ENCODE data around the gene ITIH3.

The ITIH3 gene

GRCh38 chr3:52779837-52780585, 14.6 kb upstream of the ITIH3 start:
- DNase-seq (ENCODE audit: low spot score): no peak

- no peak for DNase-seq (ENCODE audit: low spot score)
Measured at GRCh38 chr3:52781741-52782140, 12.9 kb upstream of the ITIH3 start.

GRCh38 chr3:52782412-52783210, 12.0 kb upstream of the ITIH3 start:
- DNase-seq (ENCODE audit: low spot score): no peak

- no peak for DNase-seq (ENCODE audit: low spot score)
Measured at GRCh38 chr3:52783211-52783555, 11.4 kb upstream of the ITIH3 start.

- no peak for DNase-seq (ENCODE audit: low spot score)
Measured at GRCh38 chr3:52784021-52784621, 10.5 kb upstream of the ITIH3 start.

- no peak for DNase-seq (ENCODE audit: low spot score)
Measured at GRCh38 chr3:52784931-52785590, 9.5 kb upstream of the ITIH3 start.

- DNase-seq (ENCODE audit: low spot score): no peak
Measured at GRCh38 chr3:52786330-52787215, 8.0 kb upstream of the ITIH3 start.

GRCh38 chr3:52787246-52787645, 7.3 kb upstream of the ITIH3 start:
- DNase-seq (ENCODE audit: low spot score): no peak

GRCh38 chr3:52787672-52788625, 6.6 kb upstream of the ITIH3 start:
- no peak for DNase-seq (ENCODE audit: low spot score)

- no peak for DNase-seq (ENCODE audit: low spot score)
Measured at GRCh38 chr3:52788890-52789745, 5.5 kb upstream of the ITIH3 start.

GRCh38 chr3:52789746-52790040, 4.9 kb upstream of the ITIH3 start:
- no peak for DNase-seq (ENCODE audit: low spot score)

GRCh38 chr3:52790337-52790736, 4.3 kb upstream of the ITIH3 start:
- no peak for DNase-seq (ENCODE audit: low spot score)

GRCh38 chr3:52790741-52791140, 3.9 kb upstream of the ITIH3 start:
- DNase-seq (ENCODE audit: low spot score): no peak

GRCh38 chr3:52791366-52791765, 3.2 kb upstream of the ITIH3 start:
- DNase-seq (ENCODE audit: low spot score): no peak

- no peak for DNase-seq (ENCODE audit: low spot score)
Measured at GRCh38 chr3:52791928-52792327, 2.7 kb upstream of the ITIH3 start.

- DNase-seq (ENCODE audit: low spot score): no peak
Measured at GRCh38 chr3:52792413-52792812, 2.2 kb upstream of the ITIH3 start.

- peak; percentile 36 for DNase-seq (ENCODE audit: low spot score)
Measured at GRCh38 chr3:52792961-52793695, 1.5 kb upstream of the ITIH3 start.

- no peak for DNase-seq (ENCODE audit: low spot score)
Measured at GRCh38 chr3:52793702-52794611, 639 bp upstream of the ITIH3 start.
